GM21717 (cell line): ENCODE results near the gene MYOG.

Experiments used
- ATAC-seq: cut with Tn5 transposase; IDR thresholded peaks from one replicate; pipeline ENCODE4 v1.9.1; 2021; ENCODE audit warnings: mild to moderate bottlenecking, moderate library complexity; ENCODE audit not compliant: unreplicated experiment

MYOG gene

DNA sequence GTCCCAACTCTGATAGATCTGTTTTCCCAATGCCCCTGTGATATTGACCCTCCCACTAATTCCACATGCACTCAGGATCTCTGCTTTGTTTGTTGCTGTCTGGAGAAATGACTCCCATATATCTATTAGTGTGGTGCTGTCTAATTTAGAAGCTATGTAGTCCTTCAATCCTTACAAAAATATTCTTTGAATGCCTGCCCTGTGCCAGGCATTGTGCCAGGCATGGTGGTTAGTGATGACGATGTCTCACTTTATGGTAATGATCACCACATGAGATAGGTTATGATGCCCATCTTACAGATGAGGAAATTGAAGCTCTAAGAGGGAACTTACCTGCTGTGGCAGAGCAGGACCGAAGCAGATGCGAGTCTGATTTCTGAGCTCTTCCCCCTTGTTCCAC is 12.9 kb downstream of the MYOG start:
- ATAC-seq: no peak

DNA sequence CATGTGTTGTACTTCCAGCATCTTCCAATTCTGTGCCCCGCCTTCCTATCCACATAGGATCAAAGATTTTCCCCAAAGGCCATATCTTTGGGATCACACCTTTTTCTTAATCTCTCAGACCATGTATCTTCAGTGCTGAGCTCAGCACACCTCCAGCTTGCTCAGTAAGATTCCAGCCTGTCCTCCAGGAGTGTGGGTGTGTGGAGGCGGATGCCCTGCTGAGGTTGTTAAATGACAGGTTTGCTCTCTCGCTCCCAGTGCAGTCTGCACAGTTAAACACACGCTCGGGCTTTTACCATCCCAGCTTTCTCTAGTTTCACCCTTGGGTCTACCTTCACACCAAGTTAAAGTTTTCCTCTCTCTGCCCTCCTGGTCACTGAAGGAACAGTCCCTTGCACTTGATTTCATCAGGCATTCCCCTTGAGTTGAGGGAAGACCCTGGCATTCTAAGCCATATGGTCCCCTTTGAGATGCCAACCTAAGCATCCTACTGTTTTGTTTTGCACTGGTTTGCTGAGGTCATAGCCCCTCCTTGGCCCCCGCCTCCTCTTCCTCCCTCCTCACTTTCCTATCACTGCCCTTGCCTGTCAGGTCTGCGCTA is 13.7 kb downstream of the MYOG start:
- ATAC-seq: no peak

- ATAC-seq: no peak
Measured at GRCh38 chr1:203069030-203069747, 16.6 kb downstream of the MYOG start.

DNA sequence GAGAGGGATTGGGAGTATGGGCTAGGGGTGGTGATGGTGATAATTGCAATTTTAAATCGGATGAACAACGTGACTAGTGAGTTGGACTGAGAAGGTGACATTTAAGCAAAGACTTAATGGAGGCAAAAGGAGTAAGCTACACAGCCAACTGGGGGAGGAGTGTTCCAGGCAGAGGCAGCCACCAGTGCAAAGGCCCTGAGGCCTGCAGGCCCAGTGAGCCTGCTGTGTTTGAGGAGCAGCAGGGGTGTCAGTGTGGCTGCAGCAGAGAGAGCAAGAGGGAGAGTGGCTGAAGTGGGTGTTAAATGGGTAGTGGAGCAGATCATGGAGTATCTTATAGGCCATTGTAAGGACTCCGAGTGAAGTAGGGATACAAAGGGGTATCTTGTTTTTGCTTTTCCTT is 18.8 kb downstream of the MYOG start:
- ATAC-seq: no peak

DNA sequence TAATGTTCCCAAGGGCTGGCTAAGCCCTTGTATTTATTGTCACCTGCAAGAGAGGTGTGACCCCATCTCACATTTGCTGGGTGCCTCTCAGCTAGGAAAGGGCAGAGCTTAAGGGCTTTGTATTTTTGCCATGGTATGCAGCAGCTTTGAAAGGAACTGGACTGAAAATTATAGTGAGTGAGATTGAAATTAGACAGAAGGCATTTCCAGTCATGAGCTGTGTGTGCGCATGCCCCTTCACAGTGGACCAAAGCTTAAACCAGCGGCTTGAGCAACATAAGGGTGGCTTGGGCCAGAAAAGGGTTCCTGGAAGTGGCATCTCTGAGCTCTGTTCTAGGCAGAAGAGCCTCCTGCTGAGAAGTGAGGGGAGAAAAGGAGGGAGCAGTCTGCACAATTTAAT is 19.8 kb downstream of the MYOG start:
- no peak for ATAC-seq

- no peak for ATAC-seq
Measured at GRCh38 chr1:203065191-203065590, 20.6 kb downstream of the MYOG start.

DNA sequence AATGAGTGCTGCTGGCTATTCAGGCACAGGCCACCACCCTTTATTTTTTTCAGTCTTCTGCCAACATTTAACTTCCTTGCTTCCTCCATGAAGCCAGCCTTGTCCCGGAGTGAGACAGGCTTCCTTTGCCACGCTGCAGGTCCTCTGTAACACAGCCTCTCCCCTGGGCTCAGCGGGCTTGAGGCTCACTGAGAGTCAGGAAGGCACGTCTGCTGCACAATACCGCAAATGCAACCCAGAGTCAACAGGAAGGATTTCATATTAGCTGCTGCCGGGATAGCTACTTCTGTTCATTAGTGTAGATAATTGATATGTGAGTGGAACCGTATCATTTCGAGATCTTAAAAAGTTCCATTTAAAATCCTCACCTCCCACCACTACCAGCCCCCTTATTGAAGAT is 22.5 kb downstream of the MYOG start:
- ATAC-seq: no peak

GRCh38 chr1:203060115-203060514 is 25.7 kb downstream of the MYOG start:
- no peak for ATAC-seq

DNA sequence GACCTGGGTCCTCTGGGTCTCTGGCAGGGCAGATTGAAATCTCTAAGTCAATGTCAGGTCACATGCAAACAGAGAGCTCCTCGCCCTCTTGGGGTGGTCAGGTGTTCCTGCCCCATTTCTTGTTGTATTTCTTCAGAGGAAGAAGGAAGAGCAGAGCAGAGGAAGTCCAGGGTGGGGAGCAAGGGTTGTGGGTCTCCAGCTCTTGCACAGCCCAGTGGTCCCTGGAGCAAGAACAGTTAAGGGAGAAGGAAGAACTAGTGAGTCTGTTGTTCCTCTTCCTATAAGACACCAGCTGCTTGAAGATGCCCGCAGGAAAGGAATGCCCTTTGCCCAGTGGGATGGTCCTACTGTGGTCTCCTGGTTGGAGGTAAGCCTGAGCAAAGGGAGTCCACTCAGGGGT is 26.3 kb downstream of the MYOG start:
- ATAC-seq: no peak

DNA sequence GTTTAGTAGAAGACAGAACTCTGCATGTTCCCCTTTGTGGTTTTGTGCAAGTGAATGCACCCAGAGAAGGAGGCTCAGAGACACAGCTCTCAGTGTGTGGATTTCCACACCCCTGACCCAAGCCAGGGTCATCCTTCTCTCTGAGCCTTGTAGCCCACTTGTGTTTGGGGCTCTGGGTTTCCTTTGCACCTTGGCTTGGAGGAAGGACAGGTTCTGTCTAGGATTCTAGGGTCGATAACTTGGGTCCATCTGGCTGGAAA is 27.2 kb downstream of the MYOG start:
- no peak for ATAC-seq

DNA sequence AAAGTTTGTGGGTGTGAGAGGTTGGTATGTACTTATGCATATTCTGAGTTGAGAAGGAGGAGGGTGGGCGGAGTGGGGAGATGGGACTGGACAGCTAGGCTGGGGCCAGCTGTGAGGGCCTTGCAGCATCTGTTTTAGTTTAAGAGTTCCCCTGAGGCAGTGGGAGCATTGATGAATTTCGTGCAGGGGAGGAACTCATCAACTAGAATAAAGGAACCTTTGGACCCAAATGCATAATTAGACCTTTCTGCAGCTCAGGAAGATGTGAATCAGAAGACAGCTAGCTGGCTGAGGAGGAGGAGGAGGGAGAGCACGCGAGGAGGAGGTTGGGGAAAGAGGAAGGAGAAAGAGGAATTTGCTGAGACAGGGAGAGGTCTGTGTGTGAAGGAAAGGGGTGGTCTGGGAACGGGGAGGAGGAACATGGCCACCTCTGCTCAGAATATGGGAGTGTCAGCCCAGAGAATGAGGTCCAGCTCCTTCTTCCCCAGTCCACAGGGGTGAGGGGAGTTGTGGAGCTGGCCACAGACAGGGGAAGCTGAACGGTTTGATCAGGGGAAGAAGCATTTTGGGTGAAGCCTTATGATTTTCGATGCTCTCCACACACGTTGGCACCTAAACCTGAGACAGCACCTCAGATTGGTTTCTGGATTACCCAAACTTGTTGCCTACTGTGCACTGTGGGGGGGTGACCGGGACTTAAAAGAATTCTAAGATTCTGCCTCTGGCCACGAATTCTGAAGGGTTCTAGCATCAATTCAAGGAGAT is 27.7 kb downstream of the MYOG start:
- ATAC-seq: no peak

DNA sequence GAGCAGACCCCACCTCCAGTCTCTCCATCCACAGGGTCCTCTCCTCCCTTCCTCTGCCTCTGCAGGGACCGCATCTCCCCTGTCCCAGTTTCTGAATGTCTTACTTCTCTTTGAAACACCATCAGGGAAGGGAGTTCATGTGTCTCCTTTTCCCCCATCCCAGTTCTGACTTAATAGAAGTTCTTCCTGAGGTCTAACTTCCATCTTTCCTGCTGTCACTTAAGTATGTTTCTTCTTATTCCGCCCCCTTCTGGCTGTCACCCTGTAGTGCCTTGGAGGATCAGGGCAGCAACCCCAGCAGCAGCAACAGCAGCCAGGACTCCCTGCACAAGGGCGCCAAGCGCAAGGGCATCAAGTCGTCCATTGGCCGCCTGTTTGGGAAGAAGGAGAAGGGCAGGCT is 29.3 kb downstream of the MYOG start:
- no peak for ATAC-seq

GRCh38 chr1:203056012-203056411 is 29.8 kb downstream of the MYOG start:
- ATAC-seq: no peak

DNA sequence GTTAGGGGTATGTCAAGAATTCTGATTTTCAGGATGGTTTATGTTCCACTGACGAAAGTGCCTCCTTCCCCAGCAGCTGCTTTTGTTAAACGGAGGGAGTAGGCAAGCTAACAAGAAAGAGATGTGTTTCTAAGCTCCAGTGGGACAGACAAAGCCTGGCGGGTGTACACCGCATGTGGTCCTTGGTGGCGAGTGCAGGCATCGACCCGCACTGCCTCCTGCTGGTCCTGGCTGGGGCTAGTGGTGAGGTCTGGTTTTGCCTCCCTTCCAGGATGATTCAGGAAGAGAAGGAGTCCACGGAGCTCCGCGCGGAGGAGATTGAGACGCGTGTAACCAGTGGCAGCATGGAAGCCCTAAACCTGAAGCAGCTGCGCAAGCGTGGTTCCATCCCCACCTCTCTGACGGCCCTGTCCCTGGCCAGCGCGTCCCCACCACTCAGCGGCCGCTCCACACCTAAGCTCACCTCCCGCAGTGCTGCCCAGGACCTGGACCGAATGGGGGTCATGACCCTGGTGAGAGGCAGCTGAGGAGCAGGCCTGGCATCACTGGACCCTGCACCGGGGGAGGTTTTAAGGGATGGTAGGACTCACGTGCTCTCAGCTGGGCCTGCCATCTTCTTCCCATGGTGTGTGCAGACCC is 30.5 kb downstream of the MYOG start:
- no peak for ATAC-seq

DNA sequence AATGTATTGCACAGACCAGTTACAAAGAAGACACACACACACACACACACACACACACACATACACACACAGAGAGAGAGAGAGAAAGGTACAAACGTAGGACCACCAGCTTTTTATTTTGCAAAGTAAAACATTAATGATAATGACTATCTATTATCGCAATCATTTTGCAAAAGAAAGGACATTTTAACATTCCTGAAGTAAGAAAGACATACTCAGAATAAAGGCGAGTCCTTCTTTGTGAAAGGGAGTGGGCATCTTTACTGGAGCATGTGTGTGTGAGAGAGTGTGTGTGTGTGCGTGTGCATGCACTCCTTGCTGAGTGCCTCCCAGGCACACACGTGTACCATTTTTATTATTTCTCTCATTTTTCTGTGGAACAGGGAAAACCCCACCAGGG is 31.2 kb downstream of the MYOG start:
- ATAC-seq: no peak

DNA sequence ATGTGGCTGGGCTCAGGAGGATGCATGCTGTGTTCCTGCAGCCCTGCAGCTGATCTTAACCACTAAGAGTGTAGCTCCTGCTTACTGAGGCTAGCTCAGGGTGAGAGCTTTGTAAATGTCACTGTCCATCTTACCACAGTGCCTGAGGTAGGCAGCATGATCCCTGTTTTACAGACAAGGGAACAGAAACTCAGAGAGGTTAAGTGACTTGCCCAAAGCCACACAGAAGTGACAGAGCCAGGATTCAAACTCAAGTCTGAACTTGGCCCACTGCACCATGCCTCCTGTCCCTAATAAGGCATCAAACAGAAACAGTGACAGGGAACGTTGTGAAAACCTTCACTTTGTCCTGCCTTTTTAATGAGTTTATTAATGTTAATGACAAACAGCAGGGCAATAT is 31.6 kb downstream of the MYOG start:
- ATAC-seq: no peak

- no peak for ATAC-seq
Measured at GRCh38 chr1:203052601-203053000, 33.2 kb downstream of the MYOG start.

GRCh38 chr1:203051841-203052324 is 33.9 kb downstream of the MYOG start:
- no peak for ATAC-seq

DNA sequence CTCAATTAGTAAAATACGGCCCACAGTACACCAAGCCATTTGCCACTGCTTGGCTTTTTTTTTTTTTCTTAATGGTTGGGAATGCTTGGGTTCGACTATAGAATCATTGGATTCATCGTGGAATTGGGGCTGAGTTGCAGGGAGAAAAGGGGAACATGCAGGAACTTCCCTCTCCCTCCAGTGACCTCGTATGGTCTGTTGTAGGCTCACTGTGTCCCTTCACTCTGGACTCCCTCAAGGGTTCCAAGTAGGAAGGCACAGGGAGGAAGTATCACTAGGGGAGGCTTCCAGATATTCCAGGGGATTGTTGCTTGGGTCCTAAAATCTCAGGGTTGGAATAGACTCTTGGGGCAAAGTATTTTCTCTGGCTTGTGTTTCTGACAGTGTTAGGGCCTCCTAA is 35.0 kb downstream of the MYOG start:
- ATAC-seq: no peak

GRCh38 chr1:203049576-203050180 is 36.1 kb downstream of the MYOG start:
- ATAC-seq: no peak

DNA sequence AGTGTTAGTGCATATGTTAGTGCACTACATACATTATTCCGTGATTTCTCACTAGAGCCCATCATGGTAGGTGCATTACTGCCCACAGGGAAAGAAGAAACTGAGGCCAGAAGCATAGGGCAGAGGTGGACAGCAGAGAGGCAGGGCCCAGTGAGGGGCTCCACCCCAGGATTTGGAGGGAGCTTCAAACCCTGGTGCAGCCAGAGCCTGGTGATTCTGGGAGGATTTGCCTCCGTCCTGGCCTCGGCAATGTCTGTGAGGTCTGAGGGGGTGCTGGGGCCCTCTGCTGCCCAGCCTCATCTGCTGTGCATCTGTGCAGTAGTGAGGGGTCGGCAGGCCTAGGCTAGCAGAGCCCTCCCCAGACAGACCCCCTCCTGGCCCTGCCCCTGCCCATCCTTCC is 36.7 kb downstream of the MYOG start:
- ATAC-seq: no peak
